ES-I3 (cell line): ENCODE data around the gene MED13L.

Experiments
- H3K36me3 ChIP-seq: 2 replicates; pipeline ENCODE4 v1.6.1; 2013; ENCODE audit warnings: mild to moderate bottlenecking, low read length, control low read depth, moderate library complexity; ENCODE audit not compliant: insufficient read depth
- H3K4me1 ChIP-seq: 2 replicates; pipeline ENCODE4 v1.6.1; 2013; ENCODE audit warnings: mild to moderate bottlenecking, control low read depth, low read length; ENCODE audit not compliant: insufficient read depth
- H3K9ac ChIP-seq: 2 replicates; pipeline ENCODE4 v1.6.1; 2013; ENCODE audit warnings: low read depth, mild to moderate bottlenecking, low read length, moderate library complexity
- H3K9me3 ChIP-seq: 2 replicates; pipeline ENCODE4 v1.6.1; 2013; ENCODE audit warnings: mild to moderate bottlenecking, low read length, moderate library complexity; ENCODE audit not compliant: control insufficient read depth, insufficient read depth

Gene MED13L

GRCh38 chr12:116066381-116067230 lies 210.9 kb downstream of the MED13L start:
- no peak overlapping the region for H3K9ac ChIP-seq

GRCh38 chr12:116065606-116066005 lies 211.9 kb downstream of the MED13L start:
- Histone ChIP-seq H3K4me1 (no peaks in the 10 kb centered on the region), H3K36me3 (no peaks in the 10 kb centered on the region), H3K9me3 (no peaks in the 10 kb centered on the region), H3K9ac (no peak overlapping the region)

More at GRCh38 chr12:116066381-116067230, 210.9 kb downstream of the MED13L start:
- H3K4me1 ChIP-seq, result no peaks in the 10 kb centered on the region; the same call in 1 of the 2 replicates
- no peaks in the 10 kb centered on the region for H3K9me3 ChIP-seq
- H3K36me3 ChIP-seq, result no peaks in the 10 kb centered on the region

- Histone ChIP-seq H3K9ac (no peak overlapping the region), H3K9me3 (no peaks in the 10 kb centered on the region), H3K36me3 (no peaks in the 10 kb centered on the region), H3K4me1 (no peaks in the 10 kb centered on the region)
Observed at GRCh38 chr12:116064493-116064892, 213.0 kb downstream of the MED13L start.

GRCh38 chr12:116062698-116063097 lies 214.8 kb downstream of the MED13L start:
- Histone ChIP-seq H3K9me3 (no peaks in the 10 kb centered on the region), H3K36me3 (no peaks in the 10 kb centered on the region), H3K4me1 (no peaks in the 10 kb centered on the region), H3K9ac (no peak overlapping the region)

GRCh38 chr12:116060764-116061163 lies 216.7 kb downstream of the MED13L start:
- Histone ChIP-seq H3K9me3 (no peaks in the 10 kb centered on the region), H3K36me3 (no peaks in the 10 kb centered on the region), H3K4me1 (no peaks in the 10 kb centered on the region), H3K9ac (no peak overlapping the region)

GRCh38 chr12:116059904-116060303 lies 217.6 kb downstream of the MED13L start:
- no peaks in the 10 kb centered on the region for H3K9me3 ChIP-seq
- no peak overlapping the region for H3K9ac ChIP-seq
- no peaks in the 10 kb centered on the region for H3K4me1 ChIP-seq
- H3K36me3 ChIP-seq, result no peaks in the 10 kb centered on the region

- Histone ChIP-seq H3K4me1 (peaks cover 8% of the 10 kb centered on the region; the same call in 1 of the 2 replicates), H3K9me3 (no peaks in the 10 kb centered on the region), H3K36me3 (no peaks in the 10 kb centered on the region), H3K9ac (no peak overlapping the region)
Observed at GRCh38 chr12:116058574-116058973, 218.9 kb downstream of the MED13L start.

- Histone ChIP-seq H3K4me1 (peaks cover 8% of the 10 kb centered on the region; the same call in 1 of the 2 replicates), H3K9ac (no peak overlapping the region), H3K36me3 (no peaks in the 10 kb centered on the region), H3K9me3 (no peaks in the 10 kb centered on the region)
Observed at GRCh38 chr12:116057356-116057755, 220.1 kb downstream of the MED13L start.

GRCh38 chr12:116055895-116056607 lies 221.4 kb downstream of the MED13L start:
- peaks cover 8% of the 10 kb centered on the region; the same call in 1 of the 2 replicates for H3K4me1 ChIP-seq
- H3K36me3 ChIP-seq, result no peaks in the 10 kb centered on the region
- H3K9me3 ChIP-seq, result no peaks in the 10 kb centered on the region
- H3K9ac ChIP-seq, result no peak overlapping the region

- no peaks in the 10 kb centered on the region for H3K36me3 ChIP-seq
- no peaks in the 10 kb centered on the region for H3K9me3 ChIP-seq
- H3K9ac ChIP-seq, result no peak overlapping the region
- H3K4me1 ChIP-seq, result peaks cover 8% of the 10 kb centered on the region; the same call in 1 of the 2 replicates
Observed at GRCh38 chr12:116054280-116054679, 223.2 kb downstream of the MED13L start.

- H3K9me3 ChIP-seq, result no peaks in the 10 kb centered on the region
- no peaks in the 10 kb centered on the region for H3K36me3 ChIP-seq
- H3K4me1 ChIP-seq, result peaks cover 8% of the 10 kb centered on the region; the same call in 1 of the 2 replicates
- H3K9ac ChIP-seq, result no peak overlapping the region
Observed at GRCh38 chr12:116053479-116054200, 223.9 kb downstream of the MED13L start.

GRCh38 chr12:116050275-116050674 lies 227.2 kb downstream of the MED13L start:
- Histone ChIP-seq H3K36me3 (no peaks in the 10 kb centered on the region), H3K9me3 (no peaks in the 10 kb centered on the region), H3K9ac (no peak overlapping the region), H3K4me1 (peaks cover 8% of the 10 kb centered on the region; the same call in 1 of the 2 replicates)

- 0 out of 2 replicates have a peak, but pooled peaks cover under 1% of the 10 kb centered on the region for H3K4me1 ChIP-seq
- no peak overlapping the region for H3K9ac ChIP-seq
- no peaks in the 10 kb centered on the region for H3K36me3 ChIP-seq
- H3K9me3 ChIP-seq, result no peaks in the 10 kb centered on the region
Observed at GRCh38 chr12:116048879-116049278, 228.6 kb downstream of the MED13L start.

GRCh38 chr12:116046039-116046438 lies 231.5 kb downstream of the MED13L start:
- H3K4me1 ChIP-seq, result no peaks in the 10 kb centered on the region
- H3K9me3 ChIP-seq, result no peaks in the 10 kb centered on the region
- H3K36me3 ChIP-seq, result no peaks in the 10 kb centered on the region
- H3K9ac ChIP-seq, result no peak overlapping the region
